ENCODE data around the gene RNU1-4.
"Not testable (repeated sequence)": the region's sequence is repeated elsewhere in the genome, so short reads cannot be mapped to it uniquely, and the experiment has no call there.

The RNU1-4 gene

DNA sequence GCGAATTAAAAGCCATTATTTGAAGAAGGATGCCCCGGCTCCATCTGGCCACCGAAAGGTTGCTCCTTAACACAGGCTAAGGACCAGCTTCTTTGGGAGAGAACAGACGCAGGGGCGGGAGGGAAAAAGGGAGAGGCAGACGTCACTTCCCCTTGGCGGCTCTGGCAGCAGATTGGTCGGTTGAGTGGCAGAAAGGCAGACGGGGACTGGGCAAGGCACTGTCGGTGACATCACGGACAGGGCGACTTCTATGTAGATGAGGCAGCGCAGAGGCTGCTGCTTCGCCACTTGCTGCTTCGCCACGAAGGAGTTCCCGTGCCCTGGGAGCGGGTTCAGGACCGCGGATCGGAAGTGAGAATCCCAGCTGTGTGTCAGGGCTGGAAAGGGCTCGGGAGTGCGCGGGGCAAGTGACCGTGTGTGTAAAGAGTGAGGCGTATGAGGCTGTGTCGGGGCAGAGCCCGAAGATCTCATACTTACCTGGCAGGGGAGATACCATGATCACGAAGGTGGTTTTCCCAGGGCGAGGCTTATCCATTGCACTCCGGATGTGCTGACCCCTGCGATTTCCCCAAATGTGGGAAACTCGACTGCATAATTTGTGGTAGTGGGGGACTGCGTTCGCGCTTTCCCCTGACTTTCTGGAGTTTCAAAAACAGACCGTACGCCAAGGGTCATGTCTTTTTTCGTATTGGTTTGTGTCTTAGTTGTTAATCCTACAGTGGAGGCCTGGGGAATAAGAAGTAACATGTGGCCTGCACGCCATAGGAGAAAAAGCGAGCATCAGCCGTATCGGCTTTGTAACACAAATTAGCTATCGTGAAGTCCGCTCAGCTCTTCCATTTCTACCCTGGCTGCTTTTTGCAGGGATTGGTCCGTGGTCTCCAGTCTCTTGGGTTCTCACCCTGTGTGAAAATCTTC lies at the start of gene RNU1-4:
RNU1-4 (plus strand) TSS at position 470 of the 918 bp plus-strand sequence.
- H3K4me1 ChIP-seq (ENCODE audit: insufficient read depth, low read length); H3K27me3 ChIP-seq (ENCODE audit: control insufficient read depth in 1 of 2, insufficient read depth in 2 of 2, low read length in 2 of 2); H3K9ac ChIP-seq (ENCODE audit: low read length); H3K4me3 ChIP-seq (ENCODE audit: low read depth in 1 of 2, low read length in 2 of 2); H3K9me3 ChIP-seq (ENCODE audit: low read length); H3K36me3 ChIP-seq (ENCODE audit: insufficient read depth, low read length); H3K27ac ChIP-seq (ENCODE audit: low read depth, low read length): not testable (repeated sequence)

DNA sequence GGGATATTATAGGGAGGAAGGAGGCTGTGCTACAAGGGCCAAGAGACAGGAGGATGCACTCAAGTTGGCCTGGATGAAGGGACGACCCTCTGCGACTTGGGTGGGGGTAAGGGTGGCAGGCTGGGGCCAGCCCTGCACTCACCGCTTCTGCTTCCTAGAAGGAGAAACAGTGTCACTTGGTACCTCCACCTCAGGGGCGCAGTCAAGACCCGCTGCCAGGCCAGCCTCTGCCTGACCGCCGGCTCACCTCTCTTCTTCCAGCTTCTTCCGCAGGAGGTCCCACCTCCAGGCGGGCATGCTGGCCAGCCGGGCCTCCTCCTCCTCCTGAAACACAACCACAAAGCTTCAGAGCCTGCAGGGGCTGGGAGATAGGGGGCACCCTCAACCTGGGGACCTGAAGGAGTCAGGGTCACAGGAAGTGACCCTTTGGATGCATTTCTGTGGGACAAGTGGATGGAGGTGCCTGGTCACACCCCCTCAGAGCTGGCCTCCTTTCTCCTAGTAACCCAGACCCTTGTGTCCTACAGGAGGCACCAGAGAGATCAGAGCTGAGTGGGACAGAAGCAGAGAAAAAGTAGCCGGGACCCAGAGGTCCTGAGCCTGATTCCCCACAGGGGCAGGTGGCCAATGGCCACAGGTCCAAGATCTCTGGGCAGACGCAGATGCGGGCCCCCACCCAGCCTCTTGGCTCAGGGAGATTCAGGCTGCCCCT lies 49.2 kb upstream of the RNU1-4 start:
- H3K27me3 ChIP-seq (ENCODE audit: control insufficient read depth in 1 of 2, insufficient read depth in 2 of 2, low read length in 2 of 2); H3K27ac ChIP-seq (ENCODE audit: low read depth, low read length); H3K9me3 ChIP-seq (ENCODE audit: low read length); H3K4me1 ChIP-seq (ENCODE audit: insufficient read depth, low read length); H3K4me3 ChIP-seq (ENCODE audit: low read depth in 1 of 2, low read length in 2 of 2); H3K36me3 ChIP-seq (ENCODE audit: insufficient read depth, low read length); H3K9ac ChIP-seq (ENCODE audit: low read length): not testable (repeated sequence)

DNA sequence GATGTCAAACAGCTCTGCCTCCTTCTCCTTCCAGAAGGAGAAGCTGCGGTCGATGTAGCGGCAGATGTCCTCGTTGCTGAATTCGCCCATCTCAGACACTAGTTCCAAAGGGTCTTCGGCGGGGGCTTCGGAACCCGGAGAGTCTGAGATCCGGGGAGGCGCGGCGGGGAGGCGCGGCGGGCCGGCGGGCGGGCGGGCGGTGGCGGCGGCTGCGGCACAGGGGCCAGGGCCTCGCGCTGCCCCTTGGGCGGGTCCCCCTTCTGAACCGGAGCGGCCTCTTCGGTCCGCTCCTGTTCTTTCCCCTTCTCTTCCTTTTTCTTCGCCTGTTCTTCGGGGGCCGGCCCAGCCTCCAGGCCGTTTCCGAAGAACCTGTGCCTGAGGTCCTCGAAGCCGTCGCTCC lies 48.0 kb upstream of the RNU1-4 start:
- not testable (repeated sequence) for H3K27me3 ChIP-seq (ENCODE audit: control insufficient read depth in 1 of 2, insufficient read depth in 2 of 2, low read length in 2 of 2); H3K9me3 ChIP-seq (ENCODE audit: low read length); H3K27ac ChIP-seq (ENCODE audit: low read depth, low read length); H3K4me3 ChIP-seq (ENCODE audit: low read depth in 1 of 2, low read length in 2 of 2); H3K4me1 ChIP-seq (ENCODE audit: insufficient read depth, low read length); H3K9ac ChIP-seq (ENCODE audit: low read length); H3K36me3 ChIP-seq (ENCODE audit: insufficient read depth, low read length)

DNA sequence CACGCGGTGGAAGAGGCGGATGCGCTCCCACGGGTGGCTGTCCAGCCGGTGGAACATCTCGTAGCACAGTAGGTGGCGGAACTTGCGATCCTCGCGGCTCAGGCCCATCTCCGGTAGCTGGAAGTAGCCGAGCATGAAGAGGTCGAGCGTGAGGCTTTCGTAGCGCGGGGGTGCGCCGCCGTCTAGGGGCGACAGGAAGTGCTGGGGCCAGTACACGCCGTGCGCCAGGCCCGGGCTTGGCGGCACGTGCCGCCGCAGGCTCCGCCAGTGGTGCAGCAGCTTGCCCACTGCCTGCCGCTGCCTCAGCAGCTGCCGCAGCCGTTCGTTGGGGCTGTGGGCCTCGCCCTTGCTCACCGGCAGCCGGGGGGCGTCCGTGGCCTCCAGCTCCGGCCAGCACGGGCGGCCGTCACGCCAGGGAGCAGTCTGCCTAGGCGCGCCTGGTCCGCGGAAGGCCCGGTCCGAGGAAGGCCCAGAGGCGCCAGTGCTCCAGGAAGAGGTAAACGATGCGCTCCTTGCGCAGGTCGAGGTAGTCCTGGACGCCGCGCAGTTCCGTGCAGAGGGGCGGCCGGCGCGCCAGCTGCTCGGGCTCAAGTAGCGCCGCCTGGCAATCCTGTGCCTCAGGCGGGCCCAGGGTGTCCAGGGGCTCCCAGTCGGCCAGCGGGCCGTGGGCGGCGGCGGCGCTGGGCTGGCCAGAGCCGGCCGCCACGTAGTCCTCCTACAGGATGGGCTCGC lies 47.4 kb upstream of the RNU1-4 start:
- not testable (repeated sequence) for H3K9me3 ChIP-seq (ENCODE audit: low read length); H3K4me1 ChIP-seq (ENCODE audit: insufficient read depth, low read length); H3K27ac ChIP-seq (ENCODE audit: low read depth, low read length); H3K36me3 ChIP-seq (ENCODE audit: insufficient read depth, low read length); H3K9ac ChIP-seq (ENCODE audit: low read length); H3K4me3 ChIP-seq (ENCODE audit: low read depth in 1 of 2, low read length in 2 of 2); H3K27me3 ChIP-seq (ENCODE audit: control insufficient read depth in 1 of 2, insufficient read depth in 2 of 2, low read length in 2 of 2)

DNA sequence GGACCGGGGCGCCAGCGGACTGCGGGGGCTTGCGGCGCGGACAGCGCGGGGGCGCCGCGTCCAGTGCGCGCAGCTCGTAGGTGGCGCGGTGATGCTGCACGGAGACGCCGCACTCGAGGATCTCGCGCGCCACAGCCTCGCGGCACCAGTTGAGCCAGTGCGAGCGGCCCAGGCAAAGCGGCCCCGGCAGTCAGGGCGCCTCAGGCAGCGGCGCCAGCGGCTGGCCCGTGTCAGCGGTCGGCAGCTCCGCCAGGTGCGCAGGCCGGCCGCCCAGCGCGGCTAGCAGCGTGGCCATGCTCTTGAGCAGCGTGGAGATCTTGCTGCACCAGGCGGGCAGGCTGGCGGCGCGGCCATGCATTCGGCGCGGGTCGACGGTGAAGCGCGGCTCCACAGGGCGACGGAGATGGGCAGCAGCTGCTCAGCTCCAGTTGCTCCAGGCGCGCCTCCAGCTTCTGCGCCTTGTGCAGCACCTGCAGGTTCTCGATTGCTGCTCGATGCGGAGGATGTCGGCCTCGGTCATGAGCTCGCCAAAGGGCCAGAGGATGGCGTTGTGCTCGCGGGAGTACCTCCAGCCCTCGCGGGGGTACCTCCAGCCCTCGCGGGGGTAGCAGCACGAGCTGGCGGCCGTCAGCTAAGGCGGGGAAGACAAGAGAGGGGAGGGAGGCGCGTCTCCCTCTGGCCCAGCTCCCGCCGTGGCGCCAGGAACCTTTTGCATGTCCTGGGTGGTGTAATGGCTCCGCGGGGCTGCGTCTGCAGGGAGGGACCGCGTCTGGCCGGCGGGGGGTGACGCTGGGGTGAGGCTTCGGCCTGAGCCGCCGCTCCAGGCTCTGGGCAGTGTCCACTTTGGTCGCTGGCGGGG lies 46.6 kb upstream of the RNU1-4 start:
- H3K4me1 ChIP-seq (ENCODE audit: insufficient read depth, low read length); H3K9ac ChIP-seq (ENCODE audit: low read length); H3K27me3 ChIP-seq (ENCODE audit: control insufficient read depth in 1 of 2, insufficient read depth in 2 of 2, low read length in 2 of 2); H3K27ac ChIP-seq (ENCODE audit: low read depth, low read length); H3K36me3 ChIP-seq (ENCODE audit: insufficient read depth, low read length); H3K4me3 ChIP-seq (ENCODE audit: low read depth in 1 of 2, low read length in 2 of 2); H3K9me3 ChIP-seq (ENCODE audit: low read length): not testable (repeated sequence)

DNA sequence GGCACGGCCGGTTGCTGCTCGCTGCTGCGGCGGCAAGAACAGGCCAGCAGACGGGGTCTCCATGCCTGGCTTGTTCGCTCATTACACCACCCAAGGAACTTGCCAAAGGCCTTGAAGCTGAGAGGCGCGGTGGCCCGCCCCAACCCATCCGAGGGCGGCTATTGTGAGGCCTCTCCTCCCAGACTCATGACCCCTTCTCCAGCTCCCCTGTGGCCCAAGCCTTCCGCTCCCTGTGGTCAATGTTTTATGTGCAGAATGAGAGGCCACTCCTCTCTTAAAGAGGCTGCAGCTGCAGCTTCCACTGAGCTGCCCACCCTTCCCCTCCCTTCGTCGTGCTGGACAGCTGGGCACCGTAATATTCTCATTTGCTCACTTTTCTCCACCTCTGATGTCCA lies 46.0 kb upstream of the RNU1-4 start:
- H3K9me3 ChIP-seq (ENCODE audit: low read length); H3K4me1 ChIP-seq (ENCODE audit: insufficient read depth, low read length): not testable (repeated sequence)

DNA sequence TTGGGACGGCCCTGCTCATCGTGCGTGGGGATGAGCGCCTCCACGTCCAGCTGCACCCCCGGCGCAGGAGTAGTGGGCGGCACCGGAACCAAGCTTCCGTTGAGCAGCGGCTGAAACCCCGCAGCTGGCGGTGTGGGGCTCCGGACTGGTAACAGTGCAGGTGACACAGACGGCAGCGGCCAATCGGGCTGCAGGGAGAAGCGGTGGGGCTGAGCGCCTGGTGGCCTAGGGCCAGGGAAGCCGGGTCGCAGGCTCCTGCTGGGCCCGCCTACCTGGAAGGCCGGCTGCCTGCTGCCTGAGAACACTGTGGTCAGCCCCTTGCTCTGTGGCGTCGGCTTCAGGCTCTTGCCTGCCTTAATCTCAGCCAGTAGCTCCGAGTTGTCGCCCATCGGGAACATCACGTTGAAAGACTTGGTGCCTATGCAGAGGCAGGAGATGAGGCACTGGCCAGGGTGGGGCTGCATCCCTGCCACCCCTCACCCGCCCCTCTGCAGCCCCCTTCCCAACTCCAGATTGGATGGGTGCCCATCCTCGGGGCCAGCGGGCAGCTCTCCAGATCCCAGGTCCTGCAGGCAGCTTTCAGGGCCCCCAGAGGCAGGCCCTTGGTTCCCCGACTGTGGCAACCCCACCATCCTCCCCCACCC lies 43.7 kb upstream of the RNU1-4 start:
- not testable (repeated sequence) for H3K9me3 ChIP-seq (ENCODE audit: low read length); H3K4me1 ChIP-seq (ENCODE audit: insufficient read depth, low read length); H3K27me3 ChIP-seq (ENCODE audit: control insufficient read depth in 1 of 2, insufficient read depth in 2 of 2, low read length in 2 of 2); H3K9ac ChIP-seq (ENCODE audit: low read length); H3K36me3 ChIP-seq (ENCODE audit: insufficient read depth, low read length); H3K27ac ChIP-seq (ENCODE audit: low read depth, low read length); H3K4me3 ChIP-seq (ENCODE audit: low read depth in 1 of 2, low read length in 2 of 2)

More for the DNA sequence above, 46.0 kb upstream of the RNU1-4 start:
- not testable (repeated sequence) for H3K27me3 ChIP-seq (ENCODE audit: control insufficient read depth in 1 of 2, insufficient read depth in 2 of 2, low read length in 2 of 2); H3K4me3 ChIP-seq (ENCODE audit: low read depth in 1 of 2, low read length in 2 of 2); H3K27ac ChIP-seq (ENCODE audit: low read depth, low read length); H3K9ac ChIP-seq (ENCODE audit: low read length); H3K36me3 ChIP-seq (ENCODE audit: insufficient read depth, low read length)

DNA sequence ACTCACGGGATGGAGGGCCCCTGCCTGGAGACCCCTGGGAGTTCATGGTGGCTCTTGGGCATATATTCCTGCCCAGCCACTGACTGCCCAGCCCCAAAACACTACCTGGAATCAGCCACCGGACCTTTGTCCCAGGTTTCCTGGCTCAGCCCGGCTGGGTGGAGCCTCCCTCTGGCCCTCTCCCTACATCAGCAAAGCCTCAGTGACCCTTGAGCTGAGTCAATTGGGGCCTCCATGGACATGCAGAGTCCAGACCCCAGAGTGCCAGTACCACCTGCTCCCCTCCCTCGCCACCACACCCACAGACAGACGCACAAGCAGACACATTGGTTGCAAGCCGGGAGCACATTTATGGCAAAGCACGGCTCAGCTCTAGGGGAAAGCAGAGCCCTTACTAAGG lies 43.2 kb upstream of the RNU1-4 start:
- H3K27me3 ChIP-seq (ENCODE audit: control insufficient read depth in 1 of 2, insufficient read depth in 2 of 2, low read length in 2 of 2); H3K4me1 ChIP-seq (ENCODE audit: insufficient read depth, low read length); H3K36me3 ChIP-seq (ENCODE audit: insufficient read depth, low read length); H3K27ac ChIP-seq (ENCODE audit: low read depth, low read length); H3K4me3 ChIP-seq (ENCODE audit: low read depth in 1 of 2, low read length in 2 of 2); H3K9me3 ChIP-seq (ENCODE audit: low read length); H3K9ac ChIP-seq (ENCODE audit: low read length): not testable (repeated sequence)

DNA sequence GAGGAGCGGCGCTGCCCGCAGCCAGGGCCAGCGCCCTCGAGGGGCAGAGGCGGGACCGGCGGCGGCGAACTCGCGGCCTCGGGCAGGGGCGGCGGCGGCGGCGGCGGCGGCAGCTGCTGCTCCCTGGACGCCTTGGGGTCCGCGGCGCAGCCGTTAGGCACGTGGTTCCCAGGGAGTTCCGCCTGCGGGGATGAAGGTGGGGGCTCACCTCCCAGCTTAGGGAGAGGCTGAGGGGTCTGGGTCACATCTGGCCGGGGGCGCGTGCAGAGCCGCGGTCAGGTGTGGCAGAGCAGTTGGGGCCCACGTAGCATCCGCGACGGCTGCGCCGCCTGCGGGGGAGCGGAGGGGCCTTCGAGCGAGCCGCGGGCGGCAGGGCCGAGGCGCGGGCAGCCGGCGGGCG lies 40.9 kb upstream of the RNU1-4 start:
- H3K4me3 ChIP-seq (ENCODE audit: low read depth in 1 of 2, low read length in 2 of 2); H3K9ac ChIP-seq (ENCODE audit: low read length): not testable (repeated sequence)

DNA sequence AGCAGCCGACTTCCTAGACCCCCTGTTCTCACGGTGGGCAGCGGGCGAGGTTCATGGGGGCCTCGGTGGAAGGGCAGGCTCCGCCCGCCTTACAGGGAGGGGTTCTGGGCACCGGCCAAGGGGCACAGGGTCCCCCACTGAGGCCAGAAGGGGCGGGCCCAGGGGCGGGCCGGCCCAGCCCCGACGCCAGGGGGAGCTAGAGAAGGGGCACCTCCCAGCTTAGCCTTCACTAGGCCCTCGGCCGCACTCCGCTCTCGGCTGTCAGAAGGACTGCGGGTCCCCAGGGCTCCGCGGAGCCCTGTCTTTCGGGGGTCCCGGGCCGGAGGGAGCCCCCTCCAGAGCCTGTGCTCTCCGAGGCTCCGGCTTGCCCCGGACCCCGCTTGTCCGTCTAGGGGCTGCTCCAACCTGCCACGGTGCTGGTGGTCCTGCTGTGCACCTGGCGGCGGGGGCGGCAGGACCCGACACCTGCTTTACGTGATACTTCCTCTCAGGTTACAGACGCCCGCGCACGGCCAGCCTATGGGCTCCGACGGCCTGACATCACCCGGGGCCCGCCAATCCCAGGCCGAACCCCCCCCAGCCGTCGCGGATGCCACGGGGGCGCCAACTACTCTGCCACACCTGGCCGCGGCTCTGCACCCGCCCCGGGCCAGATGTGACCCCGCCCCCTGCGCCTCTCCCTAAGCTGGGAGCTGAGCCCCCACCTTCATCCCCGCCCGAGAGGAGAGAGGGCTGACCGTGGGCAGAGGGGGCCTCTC lies 40.0 kb upstream of the RNU1-4 start:
- not testable (repeated sequence) for H3K9ac ChIP-seq (ENCODE audit: low read length); H3K27me3 ChIP-seq (ENCODE audit: control insufficient read depth in 1 of 2, insufficient read depth in 2 of 2, low read length in 2 of 2); H3K4me3 ChIP-seq (ENCODE audit: low read depth in 1 of 2, low read length in 2 of 2); H3K9me3 ChIP-seq (ENCODE audit: low read length); H3K4me1 ChIP-seq (ENCODE audit: insufficient read depth, low read length); H3K27ac ChIP-seq (ENCODE audit: low read depth, low read length); H3K36me3 ChIP-seq (ENCODE audit: insufficient read depth, low read length)

More for the DNA sequence above, 40.9 kb upstream of the RNU1-4 start:
- not testable (repeated sequence) for H3K27ac ChIP-seq (ENCODE audit: low read depth, low read length); H3K27me3 ChIP-seq (ENCODE audit: control insufficient read depth in 1 of 2, insufficient read depth in 2 of 2, low read length in 2 of 2); H3K4me1 ChIP-seq (ENCODE audit: insufficient read depth, low read length); H3K9me3 ChIP-seq (ENCODE audit: low read length); H3K36me3 ChIP-seq (ENCODE audit: insufficient read depth, low read length)
